Smooth muscle cell of the brain vasculature (primary cell): ENCODE data around the gene CALN1.
"Not testable (repeated sequence)": the region's sequence is repeated elsewhere in the genome, so short reads cannot be mapped to it uniquely, and the experiment has no call there.

Experiments
- DNase-seq: peaks from one replicate; pipeline ENCODE4 v3.0.0-alpha.2; 2012; ENCODE audit warnings: low read depth, low spot score

Gene CALN1

DNA sequence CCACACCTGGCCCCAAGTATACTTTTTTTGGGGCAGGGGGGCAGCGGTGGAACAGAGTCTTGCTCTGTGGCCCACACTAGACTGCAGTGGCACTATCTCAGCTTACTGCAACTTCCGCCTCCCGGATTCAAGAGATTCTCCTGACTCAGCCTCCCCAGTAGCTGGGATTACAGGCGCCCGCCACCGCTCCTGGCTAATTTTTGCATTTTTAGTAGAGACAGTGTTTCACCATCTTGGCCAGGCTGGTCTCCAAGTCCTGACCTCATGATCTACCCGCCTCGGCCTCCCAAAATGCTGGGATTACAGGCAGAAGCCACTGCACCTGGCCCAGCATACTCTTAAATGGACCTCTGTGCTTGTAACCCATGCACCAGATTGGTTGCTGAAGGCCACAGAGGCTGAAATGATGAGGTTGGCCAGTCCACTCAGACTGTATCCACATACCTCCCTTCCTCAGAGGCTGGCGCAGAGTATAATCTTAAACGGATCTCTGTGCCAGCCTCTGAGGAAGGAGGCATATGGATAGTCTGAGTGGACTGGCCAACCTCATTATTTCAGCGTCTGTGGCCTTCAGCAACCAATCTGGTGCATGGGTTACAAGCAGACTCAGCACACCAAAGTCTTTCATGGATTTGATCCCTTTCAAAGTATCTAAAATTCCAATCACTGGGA, 3.0 kb downstream of the CALN1 start:
- DNase-seq, result no peak

DNA sequence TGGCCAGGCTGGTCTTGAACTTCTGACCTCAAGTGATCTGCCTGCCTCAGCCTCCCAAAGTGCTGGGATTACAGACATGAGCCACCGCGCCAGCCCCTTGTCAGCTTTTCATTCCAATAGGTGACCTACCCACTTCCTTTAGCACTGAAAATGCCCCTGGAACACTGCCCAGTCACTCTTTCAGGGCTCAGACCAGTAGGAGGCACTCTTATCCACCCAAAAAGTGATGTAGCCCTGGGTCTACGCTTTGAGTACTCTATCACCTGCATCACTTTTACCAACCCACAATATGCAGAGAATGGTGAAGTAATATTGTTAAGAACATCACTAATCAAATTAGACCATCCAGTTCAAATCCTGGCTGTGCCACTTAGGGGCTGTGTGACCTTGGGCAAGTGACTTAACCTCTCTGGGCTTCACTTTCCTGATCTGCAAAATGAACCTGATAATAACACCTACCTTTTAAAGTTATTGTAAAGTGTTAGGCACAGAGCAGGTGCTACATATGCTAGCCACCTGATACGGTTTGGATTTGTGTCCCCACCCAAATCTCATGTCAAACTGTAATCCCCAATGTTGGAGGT, 5.2 kb downstream of the CALN1 start:
- no peak for DNase-seq

DNA sequence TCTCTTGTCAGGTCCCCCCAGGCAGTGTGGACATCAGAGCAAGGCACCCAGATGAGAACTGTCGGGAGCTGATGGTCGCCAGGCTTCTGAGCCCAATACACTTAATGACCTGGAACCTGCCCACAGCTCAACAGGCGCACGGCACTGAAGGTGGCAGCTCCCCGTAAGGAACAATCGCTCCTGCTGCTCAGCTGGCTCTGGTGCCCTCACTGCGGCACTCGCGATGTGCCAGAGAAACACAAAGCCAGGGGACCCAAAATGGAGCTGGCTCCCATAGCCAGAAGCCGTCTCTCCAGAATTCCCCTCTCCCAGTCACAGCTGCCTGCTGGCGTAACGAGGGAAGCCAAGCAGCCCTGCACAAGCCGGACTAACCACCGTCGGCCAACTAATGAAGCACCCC, 6.3 kb downstream of the CALN1 start:
- no peak for DNase-seq

DNA sequence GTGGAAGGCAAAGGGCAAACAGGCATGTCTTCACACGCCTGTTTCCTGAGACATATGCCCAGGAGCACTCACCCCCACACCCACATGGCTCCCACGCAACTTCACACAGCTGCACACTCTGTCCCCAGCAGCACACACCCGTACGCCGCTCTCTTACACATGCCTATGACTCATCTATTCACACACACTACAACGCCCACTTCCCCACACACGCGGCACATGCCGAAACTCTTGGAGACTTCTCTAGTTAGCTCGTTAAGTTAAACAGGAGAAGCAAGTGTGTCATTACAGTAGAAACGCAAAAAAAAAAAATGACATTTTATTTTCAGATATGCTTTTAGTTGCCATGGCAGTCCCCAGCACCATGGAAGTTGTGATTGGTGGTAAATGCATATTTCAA, 6.7 kb downstream of the CALN1 start:
- no peak for DNase-seq

DNA sequence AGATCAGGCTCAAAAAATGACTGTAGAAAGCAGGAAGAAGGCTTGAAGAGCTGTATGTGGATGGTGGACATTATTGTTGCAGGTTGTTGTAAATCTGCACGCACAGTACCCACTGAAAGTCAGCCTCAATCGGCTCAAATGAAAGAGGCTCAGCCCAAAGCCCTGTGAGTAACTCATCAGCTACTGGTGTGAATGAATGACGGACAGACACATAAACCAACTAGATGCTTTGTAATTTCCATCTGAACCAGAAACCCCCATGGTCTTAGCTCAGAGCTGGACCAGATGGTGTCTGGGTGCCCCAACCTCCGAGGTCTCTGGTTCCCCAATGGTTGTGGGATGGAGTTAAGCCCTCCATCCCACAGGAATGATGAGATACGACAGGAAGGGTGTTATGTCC, 7.4 kb downstream of the CALN1 start:
- no peak for DNase-seq

DNA sequence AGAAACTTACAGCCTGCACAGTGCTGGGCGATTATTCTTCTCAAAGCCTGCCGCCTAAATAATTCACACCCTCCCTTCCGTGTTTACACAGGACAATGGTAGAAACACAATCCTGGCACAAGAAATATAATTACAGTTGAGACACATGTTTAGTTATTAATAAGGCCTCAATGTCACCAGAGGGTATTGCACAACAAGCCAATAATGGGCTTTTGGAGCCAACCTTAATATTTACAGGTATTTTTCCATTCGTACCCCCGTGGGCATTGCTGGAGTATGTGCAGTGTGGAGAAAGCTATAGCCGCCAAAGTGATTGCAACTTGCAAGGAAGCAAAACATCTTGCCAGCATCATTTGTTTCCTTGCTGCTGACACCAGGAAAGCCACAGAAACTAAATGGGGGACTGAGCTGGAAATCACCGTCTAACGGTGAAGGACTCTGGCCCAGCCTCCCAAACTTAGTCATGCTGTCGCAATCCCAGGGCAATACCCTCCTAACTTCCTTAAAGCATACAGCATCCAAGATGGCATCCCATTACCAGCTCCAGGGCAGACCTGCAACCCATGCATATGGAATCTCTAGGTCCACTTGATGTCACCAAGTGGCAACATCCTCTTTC, 8.6 kb downstream of the CALN1 start:
- no peak for DNase-seq

DNA sequence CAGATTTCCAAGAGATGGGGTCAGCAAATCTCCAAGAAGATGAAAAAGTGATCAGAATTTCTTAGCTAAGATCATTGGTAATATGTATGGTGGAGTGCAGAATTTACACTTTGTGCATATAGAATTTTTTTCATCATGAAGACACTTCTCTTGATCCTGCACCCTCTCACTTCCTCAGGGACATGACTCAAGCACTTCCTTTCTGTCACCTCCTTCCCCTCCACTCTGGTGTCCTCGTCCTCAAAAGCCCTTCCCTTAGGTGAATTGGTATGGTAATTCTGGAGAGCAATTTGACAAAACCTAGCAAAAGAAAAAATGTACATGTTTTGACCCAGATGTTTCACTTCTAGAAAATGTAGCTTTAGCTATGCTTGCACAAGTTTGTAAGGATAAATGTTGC, 18.1 kb downstream of the CALN1 start:
- no peak for DNase-seq

DNA sequence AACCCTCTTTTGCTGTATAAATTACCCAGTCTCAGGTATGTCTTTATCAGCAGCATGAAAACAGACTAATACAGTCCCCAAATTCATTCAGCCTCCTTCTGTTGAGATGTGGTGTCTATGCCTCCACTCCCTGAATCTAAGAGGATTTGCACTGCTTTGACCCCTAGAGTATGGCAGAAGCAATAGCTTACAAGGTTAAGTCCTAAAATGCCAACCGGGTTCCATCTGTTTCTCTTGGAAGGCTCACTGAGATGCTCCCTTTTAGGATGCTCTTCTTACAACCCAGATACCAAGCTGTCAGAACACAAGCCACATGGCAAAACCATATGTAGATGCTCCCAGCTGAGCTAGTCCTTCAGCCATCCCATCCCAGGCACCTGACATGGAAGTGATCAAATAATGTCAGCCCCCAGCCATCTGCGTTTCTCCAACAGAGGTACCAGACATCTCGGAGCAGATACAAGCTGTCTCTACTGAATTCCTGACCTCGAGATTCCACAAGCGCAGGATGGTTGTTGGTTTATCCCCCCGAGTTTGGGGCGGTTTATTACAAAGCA, 20.2 kb downstream of the CALN1 start:
- no peak for DNase-seq

DNA sequence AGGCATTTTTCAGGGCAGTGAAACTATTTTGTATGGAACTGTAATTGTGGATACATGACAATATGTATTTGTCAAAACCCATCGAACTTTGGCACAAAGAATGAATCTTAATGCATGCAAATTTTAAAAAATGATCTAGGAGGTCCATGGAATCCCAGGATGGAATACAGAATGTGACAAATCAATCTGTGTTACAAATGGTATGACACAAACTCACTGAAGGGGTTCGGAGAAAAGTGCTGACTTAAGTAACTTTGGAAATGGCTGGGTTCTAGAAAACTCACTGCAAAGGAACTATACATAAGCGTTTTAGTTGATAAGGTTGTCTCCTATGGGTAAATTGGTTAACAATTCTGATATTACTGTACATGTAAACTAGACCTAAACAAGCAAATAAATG, 26.0 kb downstream of the CALN1 start:
- no peak for DNase-seq

DNA sequence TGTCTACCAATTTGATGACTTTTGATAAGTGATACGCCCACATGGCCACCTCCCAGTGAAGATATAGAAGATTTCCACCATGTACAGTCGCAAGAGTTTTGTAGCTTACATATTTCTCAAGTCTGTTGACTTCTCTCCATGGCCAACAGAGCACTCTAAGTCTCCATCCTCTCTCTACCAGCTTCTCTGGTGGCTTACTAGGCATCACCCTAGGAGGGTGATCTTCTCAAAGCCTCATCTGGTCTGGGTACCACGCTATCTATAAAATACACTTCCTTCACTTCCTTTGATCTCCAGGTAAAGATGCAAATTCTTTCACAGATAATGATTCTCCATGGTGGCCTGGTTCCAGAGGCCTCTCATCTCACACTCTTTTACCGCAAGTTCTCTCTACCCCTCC, 49.9 kb downstream of the CALN1 start:
- no peak for DNase-seq

DNA sequence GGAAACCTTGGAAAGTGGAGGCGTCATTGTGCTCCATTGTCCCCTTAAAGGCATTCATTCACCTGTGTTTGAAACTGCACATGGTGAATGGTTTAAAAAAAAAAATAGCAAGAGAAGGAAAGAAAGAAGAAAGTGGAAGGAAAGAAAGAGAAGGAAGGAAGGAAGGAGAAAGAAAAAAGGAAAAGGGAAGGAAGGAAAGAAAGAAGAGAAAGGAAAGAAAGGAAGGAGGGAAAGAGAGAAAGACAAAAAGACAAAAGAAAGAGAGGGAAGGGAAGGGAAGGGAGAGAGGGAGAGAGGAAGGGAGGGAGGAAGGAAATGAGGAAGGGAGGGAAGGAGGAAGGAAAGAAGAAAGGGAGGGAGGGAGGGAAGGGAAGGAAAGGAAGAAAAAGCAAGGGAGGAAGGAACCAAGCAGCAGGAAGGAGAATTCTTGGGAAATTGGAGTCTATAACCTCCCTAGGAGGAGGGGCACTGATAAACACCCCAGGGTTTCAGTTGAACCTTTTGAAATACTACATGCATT, 66.9 kb downstream of the CALN1 start:
- no peak for DNase-seq

DNA sequence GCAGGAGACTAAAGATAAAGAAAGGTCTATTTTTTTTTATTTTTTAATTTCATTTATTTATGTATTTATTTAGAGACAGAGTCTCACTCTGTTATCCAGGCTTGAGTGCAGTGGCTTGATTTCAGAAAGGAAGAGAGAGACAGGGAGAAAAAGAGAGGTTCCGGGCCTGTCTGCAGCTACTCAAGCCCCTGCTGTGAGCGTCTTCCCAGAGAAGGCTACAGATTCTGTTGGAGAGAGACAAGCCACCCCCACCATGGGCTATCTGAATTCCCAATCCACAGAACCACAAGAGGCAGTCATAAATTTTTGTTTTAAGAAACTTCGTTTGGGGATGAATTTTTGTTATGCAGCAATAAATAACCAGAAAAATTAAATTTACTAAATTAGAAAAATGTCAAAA, 68.1 kb downstream of the CALN1 start:
- DNase-seq, result no peak

DNA sequence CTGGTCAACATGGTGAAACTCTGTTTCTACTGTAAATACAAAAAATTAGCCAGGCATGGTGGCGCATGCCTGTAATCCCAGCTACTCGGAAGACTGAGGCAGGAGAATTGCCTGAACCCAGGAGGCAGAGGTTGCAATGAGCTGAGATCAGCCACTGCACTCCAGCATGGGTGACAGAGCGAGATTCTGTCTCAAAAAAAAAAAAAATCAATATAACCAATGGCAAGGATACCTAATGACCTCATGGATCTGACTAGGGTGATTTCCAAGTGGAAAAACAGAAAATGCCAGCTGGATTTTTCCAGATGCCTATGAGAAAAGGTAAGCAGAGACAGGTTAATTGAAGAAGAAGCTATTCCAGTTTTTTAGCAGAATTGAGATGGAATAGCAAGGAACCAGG, 68.8 kb downstream of the CALN1 start:
- DNase-seq, result not testable (repeated sequence)

DNA sequence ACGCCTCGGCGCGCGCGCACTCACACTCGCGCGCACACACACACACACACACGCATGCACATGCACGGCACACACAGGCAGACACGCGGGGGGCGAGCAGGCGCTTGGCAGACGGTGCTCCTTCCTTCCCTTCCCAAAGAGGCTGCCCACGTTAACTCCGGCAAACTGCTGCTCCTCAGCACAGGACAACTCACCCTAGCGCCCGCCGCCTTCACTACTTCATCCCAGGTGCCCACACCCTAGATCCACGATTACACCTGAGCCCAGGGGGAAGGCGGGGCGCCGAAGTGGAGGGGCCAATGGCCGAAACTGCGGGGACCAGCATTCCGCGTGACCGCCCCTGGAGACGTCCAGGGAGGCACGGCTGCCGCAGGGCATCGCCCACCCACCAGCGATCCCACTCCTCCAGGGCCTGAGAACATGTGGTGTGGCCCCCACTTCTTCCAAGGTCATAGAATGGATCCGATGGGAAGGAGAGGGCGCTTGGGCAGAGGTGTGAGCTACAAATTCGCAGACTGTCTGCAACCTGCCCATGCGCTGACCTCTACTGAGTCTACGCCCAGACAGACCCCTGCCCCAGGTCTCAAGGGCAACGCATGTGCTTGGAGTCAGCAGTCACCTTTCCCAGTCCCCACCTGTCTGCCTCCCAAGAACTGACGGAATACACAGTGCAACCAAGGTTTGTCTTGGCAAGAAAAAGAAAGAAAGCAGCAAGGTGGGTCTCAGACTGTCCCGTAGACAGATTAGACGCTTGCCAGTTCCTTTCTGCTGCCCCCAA, 74.6 kb downstream of the CALN1 start:
- DNase-seq, result no peak

DNA sequence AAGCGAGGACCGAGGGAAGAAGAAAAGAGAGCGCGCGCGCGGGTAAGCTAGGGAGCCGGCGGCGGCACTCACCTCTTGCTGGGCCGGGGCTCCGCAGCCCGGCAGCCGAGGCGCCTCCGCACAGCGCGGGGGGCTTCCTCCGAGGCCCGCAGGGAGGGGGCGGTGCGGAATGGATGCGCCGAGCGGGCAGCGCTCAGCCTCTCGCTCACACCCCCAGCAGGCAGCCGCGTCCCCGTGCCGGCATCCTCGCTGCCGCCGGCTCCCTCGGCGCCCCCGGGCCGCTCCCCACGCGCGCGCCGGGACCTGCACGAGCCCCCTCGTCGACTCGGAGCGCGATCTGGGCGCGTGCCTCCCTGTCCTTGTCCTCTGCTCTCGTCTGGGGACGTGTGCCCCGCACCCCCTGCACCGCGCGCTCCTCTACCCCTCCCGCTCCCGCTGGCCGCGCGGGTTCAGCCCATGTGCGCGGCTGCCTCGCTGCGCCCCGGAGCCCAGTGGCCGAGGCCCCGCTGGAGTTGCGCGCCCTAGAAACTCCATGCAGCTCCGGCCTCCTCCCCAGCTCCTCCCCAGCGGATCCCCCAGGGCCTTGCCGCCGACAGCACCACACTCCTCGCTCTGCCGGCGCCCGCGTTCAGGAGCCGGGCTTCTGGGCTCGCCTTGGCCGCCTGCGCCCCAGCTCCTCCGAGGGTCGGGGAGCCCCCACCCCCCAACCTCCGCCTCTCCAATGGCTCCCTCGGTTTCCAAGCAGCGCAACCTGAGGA, 75.3 kb downstream of the CALN1 start:
- DNase-seq, result no peak

DNA sequence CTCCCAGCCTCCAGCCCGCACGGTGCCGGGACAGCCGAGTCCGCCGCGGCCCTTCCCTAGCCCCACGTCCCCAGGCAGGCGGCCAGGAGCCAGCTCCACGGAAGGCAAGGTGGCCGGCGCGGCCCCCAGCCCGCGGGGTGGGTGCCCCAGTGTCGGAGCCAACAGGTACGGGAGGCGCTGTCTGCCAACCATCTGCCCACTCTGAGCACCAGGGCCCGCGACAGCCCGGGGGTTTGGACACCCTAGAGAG, 75.8 kb downstream of the CALN1 start:
- no peak for DNase-seq

DNA sequence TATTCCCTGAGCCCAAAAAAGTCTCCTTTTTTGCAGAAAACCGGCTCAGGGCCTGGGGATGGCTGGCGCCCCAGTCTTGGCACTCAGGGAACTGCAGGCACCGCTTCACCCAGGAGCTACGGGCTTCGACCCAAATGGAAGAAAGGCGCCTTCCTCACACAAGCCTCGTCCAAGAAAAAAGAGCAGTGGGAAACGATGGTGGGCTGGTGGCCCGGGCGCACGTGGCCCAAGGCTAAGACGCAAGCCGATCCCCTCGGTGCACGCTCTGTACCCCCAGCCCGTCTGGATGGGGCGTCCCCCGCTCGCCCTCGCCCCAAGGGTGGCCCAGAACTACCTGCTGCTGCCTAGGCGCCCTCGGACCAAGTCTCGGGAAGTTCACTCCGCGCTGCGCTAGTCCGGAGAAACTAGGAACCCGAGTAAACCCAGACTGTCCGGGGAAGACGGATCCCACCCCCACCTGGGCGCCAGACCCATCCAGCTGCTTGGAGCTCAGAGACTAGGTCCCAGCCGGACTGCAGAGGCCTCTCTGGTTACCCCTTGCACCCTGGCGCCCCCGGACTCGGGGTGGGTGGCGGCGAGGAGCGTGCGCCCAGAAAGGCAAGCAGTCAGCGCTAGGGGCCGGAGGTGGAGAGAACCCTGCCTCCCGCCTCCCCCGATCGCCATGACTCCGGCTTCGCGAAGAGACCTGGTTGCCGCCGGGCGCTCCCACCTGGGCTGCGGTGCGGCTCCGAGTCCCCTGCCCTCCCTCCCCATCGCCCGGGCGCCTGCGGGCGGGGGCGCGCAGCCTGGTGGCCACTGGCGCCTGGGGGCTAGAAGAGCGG, 76.4 kb downstream of the CALN1 start:
- no peak for DNase-seq

DNA sequence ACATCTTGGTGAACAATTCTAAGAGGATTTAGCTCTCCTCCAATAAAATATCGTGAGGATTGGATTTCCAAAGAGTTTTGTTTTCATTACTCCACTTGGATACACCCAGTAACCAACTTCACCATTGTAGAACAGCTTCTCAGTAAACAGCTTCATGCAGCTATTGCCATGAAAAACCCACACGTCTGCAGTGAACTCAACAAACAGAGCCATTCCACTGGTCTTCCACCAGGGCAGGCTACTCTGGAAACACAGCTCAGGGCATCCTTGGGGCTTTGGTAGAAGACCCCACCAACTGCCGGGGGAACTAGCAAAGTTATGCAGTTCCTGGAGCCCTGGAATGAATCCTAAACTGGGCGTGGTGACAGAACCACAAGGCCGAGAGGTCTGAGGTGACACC, 77.4 kb downstream of the CALN1 start:
- no peak for DNase-seq

DNA sequence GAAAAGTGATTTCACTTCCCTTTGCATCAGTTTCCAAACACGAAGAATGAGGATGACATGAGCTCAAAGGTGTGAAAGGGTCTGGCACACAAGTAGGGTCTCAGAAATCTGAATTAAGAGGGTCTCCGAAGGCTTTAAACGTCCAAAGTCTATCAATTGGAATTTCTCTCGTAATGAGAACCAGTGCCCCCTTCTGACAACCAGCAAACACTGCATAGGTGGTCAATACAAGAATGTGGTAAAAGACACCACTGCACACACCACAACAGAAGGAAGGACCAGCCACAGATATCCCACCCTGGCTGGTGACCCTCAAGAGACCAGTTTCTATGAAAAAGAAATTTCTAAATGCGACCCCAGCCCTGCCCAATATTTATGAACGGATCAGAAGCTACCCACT, 78.1 kb downstream of the CALN1 start:
- DNase-seq, result no peak

DNA sequence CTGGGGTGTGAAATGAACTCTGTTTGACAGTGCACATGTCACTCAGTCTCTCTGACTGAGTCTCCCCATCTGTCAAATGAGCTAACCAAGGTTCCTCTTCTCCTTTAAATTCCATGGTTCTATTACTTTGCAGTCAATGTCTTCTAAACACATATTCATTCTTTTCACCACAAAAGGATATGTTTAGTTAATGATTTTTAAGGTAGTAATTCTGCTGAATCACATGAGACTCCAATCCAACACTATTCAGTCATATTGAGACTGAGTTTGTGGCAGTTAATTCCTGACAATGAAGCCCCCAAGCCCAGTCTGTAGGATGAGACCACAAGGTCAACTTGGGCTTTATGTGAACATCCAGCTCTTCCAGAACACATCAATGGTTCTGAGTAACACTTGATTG, 85.3 kb downstream of the CALN1 start:
- no peak for DNase-seq

DNA sequence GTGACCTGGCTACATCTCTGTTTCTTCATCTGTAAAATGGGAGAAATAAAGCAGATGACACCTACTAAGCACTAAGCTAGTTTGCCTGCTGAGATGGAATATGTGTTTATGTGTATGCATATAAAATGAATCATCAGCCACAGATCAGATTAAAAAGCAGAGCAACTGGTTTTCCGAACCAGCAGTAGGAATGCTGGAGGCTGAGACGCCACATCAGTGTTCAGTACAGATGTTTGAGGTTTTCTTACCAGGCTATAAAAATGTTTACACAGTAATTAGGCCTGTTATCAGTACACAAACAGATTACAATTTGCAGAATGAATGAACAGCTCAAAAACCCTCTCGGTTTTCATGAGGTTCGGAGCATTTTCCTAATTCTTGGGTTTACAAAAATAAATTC, 85.8 kb downstream of the CALN1 start:
- no peak for DNase-seq
